ENCODE measurements around the gene JTB. TPM values are rescaled to one million over a fixed set of nuclear protein-coding genes. Genes with fewer than 3 reads are reported as not detected.

The JTB gene
- total and polyA plus RNA-seq, 9 of the 15 experiments (the other 6 are each of a cell fraction or from before 2014, with no cell fraction given), result 24.7 to 308 (median 151) TPM

DNA sequence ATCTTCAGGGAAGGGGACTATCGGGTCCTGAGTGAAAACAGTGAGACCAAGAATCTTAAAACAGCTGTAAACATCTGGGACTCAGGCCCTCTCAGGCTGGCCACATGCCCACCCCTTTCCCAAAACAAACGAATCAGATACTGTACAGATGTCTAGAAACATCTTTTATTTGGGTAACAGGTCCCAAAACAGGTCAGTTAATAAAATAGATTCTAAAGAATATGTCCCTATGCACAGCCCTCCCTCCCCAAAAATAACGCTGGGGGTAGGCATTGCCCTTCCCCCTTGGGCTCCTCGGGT is 18.6 kb downstream of the JTB start (continued):
- TF ChIP-seq, protein P1, sequence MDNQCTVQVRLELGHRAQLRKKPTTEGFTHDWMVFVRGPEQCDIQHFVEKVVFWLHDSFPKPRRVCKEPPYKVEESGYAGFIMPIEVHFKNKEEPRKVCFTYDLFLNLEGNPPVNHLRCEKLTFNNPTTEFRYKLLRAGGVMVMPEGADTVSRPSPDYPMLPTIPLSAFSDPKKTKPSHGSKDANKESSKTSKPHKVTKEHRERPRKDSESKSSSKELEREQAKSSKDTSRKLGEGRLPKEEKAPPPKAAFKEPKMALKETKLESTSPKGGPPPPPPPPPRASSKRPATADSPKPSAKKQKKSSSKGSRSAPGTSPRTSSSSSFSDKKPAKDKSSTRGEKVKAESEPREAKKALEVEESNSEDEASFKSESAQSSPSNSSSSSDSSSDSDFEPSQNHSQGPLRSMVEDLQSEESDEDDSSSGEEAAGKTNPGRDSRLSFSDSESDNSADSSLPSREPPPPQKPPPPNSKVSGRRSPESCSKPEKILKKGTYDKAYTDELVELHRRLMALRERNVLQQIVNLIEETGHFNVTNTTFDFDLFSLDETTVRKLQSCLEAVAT (IDR thresholded peaks at IDR 0.05), result peak in 1 of 2 experiments; percentile 29; a peak in 1 of 4 replicates
- no peak for TF ChIP-seq MAFK (IDR thresholded peaks at IDR 0.05; ENCODE audit: low read length)
- TF ChIP-seq COPS2 (conservative IDR thresholded peaks at IDR 0.05), result no peak
- TF ChIP-seq CCAR2 (IDR thresholded peaks at IDR 0.05; ENCODE audit: low read depth, low read length), result no peak
- TF ChIP-seq CSDE1 (IDR thresholded peaks at IDR 0.05), result no peak
- TF ChIP-seq FOXJ2 (tag; IDR thresholded peaks at IDR 0.05), result peak; percentile 61
- no peak for TF ChIP-seq SAP30 (IDR thresholded peaks at IDR 0.05; ENCODE audit: borderline replicate concordance, insufficient read depth, low read depth, low read length, poor library complexity, severe bottlenecking)
- peak; percentile 45 for TF ChIP-seq DACH1 (IDR thresholded peaks at IDR 0.05; ENCODE audit: partially characterized antibody)
- TF ChIP-seq MAFG (tag; conservative IDR thresholded peaks at IDR 0.05), result no peak
- TF ChIP-seq, protein P2, sequence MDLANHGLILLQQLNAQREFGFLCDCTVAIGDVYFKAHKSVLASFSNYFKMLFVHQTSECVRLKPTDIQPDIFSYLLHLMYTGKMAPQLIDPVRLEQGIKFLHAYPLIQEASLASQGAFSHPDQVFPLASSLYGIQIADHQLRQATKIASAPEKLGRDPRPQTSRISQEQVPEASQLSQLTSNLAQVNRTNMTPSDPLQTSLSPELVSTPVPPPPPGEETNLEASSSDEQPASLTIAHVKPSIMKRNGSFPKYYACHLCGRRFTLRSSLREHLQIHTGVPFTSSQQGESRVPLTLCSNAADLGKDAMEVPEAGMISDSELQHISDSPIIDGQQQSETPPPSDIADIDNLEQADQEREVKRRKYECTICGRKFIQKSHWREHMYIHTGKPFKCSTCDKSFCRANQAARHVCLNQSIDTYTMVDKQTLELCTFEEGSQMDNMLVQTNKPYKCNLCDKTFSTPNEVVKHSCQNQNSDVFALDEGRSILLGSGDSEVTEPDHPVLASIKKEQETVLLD (IDR thresholded peaks at IDR 0.05), result no peak
